ENCODE measurements around the gene FAAP20.
A peak's percentile ranks its signal among the peaks of the same experiment; 100 is the strongest.

The FAAP20 gene

DNA sequence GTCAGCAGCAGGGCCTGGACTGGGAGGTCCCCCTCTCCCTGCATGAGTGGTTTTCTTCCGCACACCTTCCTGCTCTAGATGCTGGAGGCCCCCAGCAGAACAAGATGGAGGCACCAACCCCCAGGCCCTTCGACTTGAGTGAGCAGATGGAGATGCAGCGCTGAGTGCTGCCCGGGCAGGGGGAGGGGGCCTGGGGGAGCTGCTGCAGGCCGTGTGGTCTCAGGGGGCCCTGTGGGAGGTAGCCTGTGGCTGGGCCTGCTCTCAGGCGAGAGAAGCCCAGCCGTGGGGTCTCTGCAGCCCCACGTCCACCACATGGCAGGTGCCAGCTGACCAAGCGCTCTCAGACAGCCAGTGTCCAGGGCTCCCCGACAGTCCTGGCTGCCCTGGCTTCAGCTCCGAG, 1.2 kb upstream of the FAAP20 start:
- Histone ChIP-seq H3K4me3 (ENCODE audit: low read depth, low read length) (no peak overlapping the region), H3K4me1 (ENCODE audit: control insufficient read depth, insufficient read depth, low read length) (no peaks in the 10 kb centered on the region), H3K9me3 (ENCODE audit: control insufficient read depth, insufficient read depth, low read depth, low read length) (no peaks in the 10 kb centered on the region), H3K36me3 (ENCODE audit: control insufficient read depth in 2 of 2, insufficient read depth in 1 of 2, low read length in 2 of 2) (peaks cover 0 to 22% of the 10 kb centered on the region in 2 experiments; a peak in 1 of 3 replicates), H3K27ac (ENCODE audit: extremely low read depth, low read depth, low read length) (peak overlapping the region; percentile 52; the same call in 1 of the 2 replicates)
- TF ChIP-seq GLIS1 (tag by site-specific recombination; IDR thresholded peaks at IDR 0.05) (peak; percentile 52), ZBTB21 (tag by site-specific recombination; IDR thresholded peaks at IDR 0.05) (no peak), ZNF146 (tag by site-specific recombination; IDR thresholded peaks at IDR 0.05) (no peak), ZNF664 (tag by site-specific recombination; IDR thresholded peaks at IDR 0.05) (no peak), ZNF184 (tag by site-specific recombination; IDR thresholded peaks at IDR 0.05) (no peak), ZNF596 (tag by site-specific recombination; IDR thresholded peaks at IDR 0.05) (no peak), ZNF48 (tag by site-specific recombination; IDR thresholded peaks at IDR 0.05) (no peak), ZNF518A (tag by site-specific recombination; conservative IDR thresholded peaks at IDR 0.05; ENCODE audit: low read depth) (no peak), OSR2 (tag by site-specific recombination; IDR thresholded peaks at IDR 0.05) (no peak)
- CTCF ChIA-PET, result interaction anchor here (0.5 to 3.4 kb wide), 18 partner anchors 8 to 194 kb away, joined by 3 to 105 read pairs (median 4); no protein-coding TSS in a partner anchor
- POLR2A ChIA-PET, result interaction anchor here (1.5 to 1.9 kb wide), 4 partner anchors 32 to 217 kb away, joined by 4 to 24 read pairs (median 14); partner anchors contain the start of genes MORN1, PEX10 and RER1

GRCh38 chr1:2194898-2195673, 514 bp upstream of the FAAP20 start:
- H3K4me3 ChIP-seq (ENCODE audit: low read depth, low read length), result peak overlapping the region; percentile 61
- H3K4me1 ChIP-seq (ENCODE audit: control insufficient read depth, insufficient read depth, low read length), result no peaks in the 10 kb centered on the region
- peaks cover 0 to 26% of the 10 kb centered on the region in 2 experiments; a peak in 1 of 3 replicates for H3K36me3 ChIP-seq (ENCODE audit: control insufficient read depth in 2 of 2, insufficient read depth in 1 of 2, low read length in 2 of 2)
- POLR2A ChIA-PET, result interaction anchor here (0.6 to 2.1 kb wide), 14 partner anchors 9 to 218 kb away, joined by 3 to 24 read pairs (median 4); partner anchors contain the start of genes MORN1, PEX10 and RER1
- no peaks in the 10 kb centered on the region for H3K9me3 ChIP-seq (ENCODE audit: control insufficient read depth, insufficient read depth, low read depth, low read length)
- peak overlapping the region; percentile 52; the same call in 1 of the 2 replicates for H3K27ac ChIP-seq (ENCODE audit: extremely low read depth, low read depth, low read length)
- CTCF ChIA-PET, result interaction anchor here (0.5 to 3.4 kb wide), 49 partner anchors 9 to 1229 kb away, joined by 3 to 105 read pairs (median 4); partner anchors contain the start of genes MORN1, PLEKHN1 and RER1
- no peak for TF ChIP-seq ZNF280D (tag by site-specific recombination; IDR thresholded peaks at IDR 0.05)
- TF ChIP-seq KLF8 (tag by site-specific recombination; IDR thresholded peaks at IDR 0.05), result peak; percentile 77; the same call in 1 of the 2 replicates
- TF ChIP-seq SP7 (tag by site-specific recombination; IDR thresholded peaks at IDR 0.05), result peak; percentile 62
- peak; percentile 76; the same call in 1 of the 2 replicates for TF ChIP-seq KLF10 (tag by site-specific recombination; IDR thresholded peaks at IDR 0.05)
- TF ChIP-seq ZNF24 (tag by site-specific recombination; IDR thresholded peaks at IDR 0.05), result no peak
- peak; percentile 61; the same call in 1 of the 2 replicates for TF ChIP-seq BCL11A (tag by site-specific recombination; IDR thresholded peaks at IDR 0.05; ENCODE audit: low read depth)
- peak; percentile 97 for TF ChIP-seq ZNF335 (tag by site-specific recombination; conservative IDR thresholded peaks at IDR 0.05)
- TF ChIP-seq ZNF157 (tag by site-specific recombination; IDR thresholded peaks at IDR 0.05), result no peak
- TF ChIP-seq ZNF561 (tag by site-specific recombination; IDR thresholded peaks at IDR 0.05; ENCODE audit: borderline replicate concordance), result peak; percentile 86; the same call in 1 of the 2 replicates
- peak; percentile 87 for TF ChIP-seq ZBTB20 (tag by site-specific recombination; IDR thresholded peaks at IDR 0.05)
- TF ChIP-seq ZIC2 (tag by site-specific recombination; IDR thresholded peaks at IDR 0.05), result peak; percentile 46
- TF ChIP-seq, protein P1, sequence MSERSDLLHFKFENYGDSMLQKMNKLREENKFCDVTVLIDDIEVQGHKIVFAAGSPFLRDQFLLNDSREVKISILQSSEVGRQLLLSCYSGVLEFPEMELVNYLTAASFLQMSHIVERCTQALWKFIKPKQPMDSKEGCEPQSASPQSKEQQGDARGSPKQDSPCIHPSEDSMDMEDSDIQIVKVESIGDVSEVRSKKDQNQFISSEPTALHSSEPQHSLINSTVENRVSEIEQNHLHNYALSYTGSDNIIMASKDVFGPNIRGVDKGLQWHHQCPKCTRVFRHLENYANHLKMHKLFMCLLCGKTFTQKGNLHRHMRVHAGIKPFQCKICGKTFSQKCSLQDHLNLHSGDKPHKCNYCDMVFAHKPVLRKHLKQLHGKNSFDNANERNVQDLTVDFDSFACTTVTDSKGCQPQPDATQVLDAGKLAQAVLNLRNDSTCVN (tag by site-specific recombination; optimal IDR thresholded peaks at IDR 0.05), result peak; percentile 24
- TF ChIP-seq ZNF664 (tag by site-specific recombination; IDR thresholded peaks at IDR 0.05), result no peak
- peak; percentile 88; the same call in 1 of the 2 replicates for TF ChIP-seq ZEB2 (tag by site-specific recombination; IDR thresholded peaks at IDR 0.05)
- no peak for TF ChIP-seq ZNF121 (tag by site-specific recombination; IDR thresholded peaks at IDR 0.05)
- TF ChIP-seq ZXDB (tag by site-specific recombination; IDR thresholded peaks at IDR 0.05), result peak; percentile 77
- peak; percentile 86 for TF ChIP-seq ZNF654 (tag by site-specific recombination; IDR thresholded peaks at IDR 0.05; ENCODE audit: low read depth)
- no peak for TF ChIP-seq ZNF266 (tag by site-specific recombination; IDR thresholded peaks at IDR 0.05; ENCODE audit: low read depth)
